SKM-1 (cell line): Measurements from ENCODE around the gene TTC7B.

ENCODE experiments used
- DNase-seq: peaks from one replicate; lab custom pipeline; 2025; ENCODE audit not compliant: unreplicated experiment; lab: John Stamatoyannopoulos, UW

The TTC7B gene

DNA sequence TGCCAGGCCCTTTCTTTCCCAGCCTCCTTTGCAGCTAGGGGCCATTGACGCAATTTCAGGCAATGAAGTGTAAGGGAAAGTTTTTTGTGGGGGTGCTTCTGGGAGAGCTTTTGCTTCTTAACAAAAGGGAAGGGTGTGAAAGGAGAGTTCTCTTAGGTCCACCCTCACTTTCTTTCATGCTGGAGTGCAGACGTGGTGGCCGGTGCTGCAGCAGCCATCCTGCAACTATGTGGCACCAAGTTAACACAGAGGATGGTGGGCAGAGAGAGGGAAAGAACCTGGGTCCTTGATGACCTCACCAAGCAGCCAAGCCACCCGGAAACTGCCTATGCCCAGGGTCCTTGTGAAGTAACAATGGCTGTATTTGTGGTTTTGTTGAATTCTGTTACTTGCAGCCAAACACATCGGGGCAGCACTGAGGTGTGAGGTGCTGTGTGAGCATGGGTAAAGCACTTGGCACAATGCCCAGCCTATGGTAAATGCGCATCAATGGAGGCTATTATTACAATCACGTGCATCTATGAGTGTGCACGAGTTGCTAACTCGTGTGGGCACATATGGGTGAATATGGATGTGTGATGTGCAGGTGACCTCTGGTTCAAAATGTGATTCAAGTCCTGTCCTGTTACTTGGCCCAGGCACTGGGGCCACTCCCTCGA lies 296.8 kb downstream of the TTC7B start:
- no peak for DNase-seq

DNA sequence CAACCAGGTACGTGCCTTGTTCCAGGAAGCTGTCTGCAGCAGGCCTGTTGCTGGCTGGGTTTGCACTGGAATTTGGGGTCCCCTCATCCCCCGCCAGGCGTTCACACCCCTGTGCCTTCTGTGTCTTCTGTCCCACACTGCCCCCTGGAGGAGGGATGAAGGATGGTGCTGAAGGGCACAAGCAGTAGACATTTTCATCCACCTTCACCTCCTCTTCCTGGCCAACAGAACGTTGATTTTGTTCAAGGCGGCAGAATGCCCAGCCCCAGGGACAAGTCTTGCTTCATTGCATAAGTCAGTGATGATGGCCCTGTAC lies 297.3 kb downstream of the TTC7B start:
- DNase-seq, result no peak

DNA sequence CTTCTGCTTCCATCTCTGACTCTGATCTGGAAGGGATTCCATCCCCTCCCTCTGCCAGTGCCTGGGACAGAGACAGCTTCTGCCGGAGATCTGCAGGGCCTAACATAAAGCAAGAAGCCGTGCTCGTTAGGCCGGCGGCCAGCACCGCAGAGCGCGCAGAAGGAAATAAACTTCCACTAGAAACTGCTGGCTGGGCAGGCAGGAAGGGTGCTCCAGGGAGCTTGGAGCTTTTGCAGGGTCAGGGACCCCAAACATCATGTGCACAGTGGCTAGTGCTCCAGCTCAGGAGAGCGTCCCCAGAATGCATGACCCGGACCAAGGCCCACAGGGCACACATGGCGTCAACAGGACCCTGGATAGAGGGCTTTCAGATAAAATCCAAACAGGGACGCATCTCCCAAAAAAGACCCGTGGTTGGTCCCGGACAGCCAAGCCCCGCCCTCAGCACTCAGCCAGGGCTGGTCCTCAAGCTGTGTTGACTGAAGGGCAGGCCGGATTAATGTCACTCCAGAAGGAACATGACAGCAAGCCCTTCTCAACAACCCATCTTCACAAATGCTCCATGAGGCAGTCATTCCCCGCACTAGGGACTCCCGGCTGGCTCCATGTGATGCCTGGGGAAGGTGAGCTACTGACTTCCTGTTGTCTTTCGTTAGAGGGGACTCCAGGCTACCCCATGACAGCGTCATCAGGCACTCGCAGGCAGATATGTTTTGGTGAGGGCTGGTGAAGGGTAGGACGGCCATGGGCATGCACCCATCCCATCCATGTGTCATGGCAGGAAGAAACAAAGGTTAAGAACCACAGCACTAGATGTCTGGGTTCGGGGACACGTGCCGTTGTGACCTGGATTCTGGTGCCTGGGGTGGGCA lies 297.9 kb downstream of the TTC7B start:
- no peak for DNase-seq

DNA sequence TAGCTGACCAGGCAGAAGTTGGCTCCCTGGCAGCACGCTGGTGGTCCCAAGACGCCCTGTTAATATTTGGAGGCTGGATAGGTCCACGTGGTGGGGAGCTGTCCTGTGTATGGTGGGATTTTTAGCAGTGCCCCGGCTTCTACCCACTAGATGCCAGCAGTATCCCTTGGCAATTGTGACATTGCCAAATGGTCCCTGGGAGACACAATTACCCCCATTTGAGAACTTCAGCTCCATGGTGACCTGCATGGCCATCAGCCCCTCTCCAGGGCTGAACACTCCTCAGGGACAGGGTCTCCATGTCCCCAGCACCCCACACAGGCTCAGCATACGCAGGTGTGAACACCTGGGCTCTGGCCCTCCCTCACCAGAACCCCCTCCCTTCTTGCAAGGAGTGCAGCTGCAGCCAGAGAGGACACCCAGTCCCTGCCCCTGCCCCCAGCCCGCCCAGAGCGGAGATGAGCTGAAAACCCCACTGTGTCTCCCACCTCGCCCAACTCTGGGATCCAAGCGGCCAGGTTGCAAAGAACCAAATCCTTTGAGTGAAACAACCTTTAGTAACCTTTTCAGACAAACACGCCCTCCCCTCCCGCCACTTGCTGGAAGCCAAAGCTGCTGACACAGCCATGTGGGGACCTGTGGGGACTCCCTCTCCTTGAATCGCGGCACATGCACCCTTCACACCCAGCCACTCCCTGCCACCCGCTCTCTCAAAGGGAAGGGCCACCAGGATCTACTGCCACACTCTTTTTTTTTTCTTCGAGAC lies 299.0 kb downstream of the TTC7B start:
- no peak for DNase-seq

DNA sequence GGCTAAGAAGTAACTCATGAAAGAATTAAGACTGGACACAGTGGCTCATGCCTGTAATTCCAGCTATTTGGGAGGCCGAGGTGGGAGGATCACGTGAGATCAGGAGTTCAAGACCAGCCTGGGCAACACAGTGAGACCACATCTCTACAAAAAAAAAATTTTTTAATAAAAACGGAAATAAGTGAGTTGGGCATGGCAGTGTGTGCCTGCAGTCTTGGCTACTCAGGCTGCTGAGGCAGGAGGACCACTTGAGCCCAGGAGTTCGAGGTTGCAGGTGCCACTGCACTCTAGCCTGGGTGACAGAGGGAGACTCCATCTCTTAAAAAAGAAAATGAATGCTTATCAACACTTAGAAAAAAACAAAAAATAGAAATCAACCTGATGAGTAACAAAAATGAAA lies 301.7 kb downstream of the TTC7B start:
- no peak for DNase-seq

DNA sequence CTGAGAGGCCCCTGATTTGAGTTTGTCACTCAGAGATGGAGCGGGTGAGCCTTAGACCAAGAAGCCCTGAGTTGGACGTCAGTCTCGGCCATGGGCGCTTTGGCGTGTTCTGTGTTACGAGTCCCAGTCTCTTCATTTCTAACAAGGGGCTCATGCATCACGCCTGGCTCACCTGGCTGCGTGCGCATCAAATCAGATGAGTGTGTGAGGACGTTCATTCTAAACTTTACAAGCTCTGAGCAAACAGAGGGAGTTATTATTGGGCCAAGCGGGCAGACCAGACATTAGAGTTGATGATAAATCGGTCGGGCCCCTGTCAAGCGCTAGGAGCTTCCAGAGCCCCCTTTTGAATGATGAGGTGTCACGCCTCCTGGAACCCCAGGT lies 302.2 kb downstream of the TTC7B start:
- no peak for DNase-seq

DNA sequence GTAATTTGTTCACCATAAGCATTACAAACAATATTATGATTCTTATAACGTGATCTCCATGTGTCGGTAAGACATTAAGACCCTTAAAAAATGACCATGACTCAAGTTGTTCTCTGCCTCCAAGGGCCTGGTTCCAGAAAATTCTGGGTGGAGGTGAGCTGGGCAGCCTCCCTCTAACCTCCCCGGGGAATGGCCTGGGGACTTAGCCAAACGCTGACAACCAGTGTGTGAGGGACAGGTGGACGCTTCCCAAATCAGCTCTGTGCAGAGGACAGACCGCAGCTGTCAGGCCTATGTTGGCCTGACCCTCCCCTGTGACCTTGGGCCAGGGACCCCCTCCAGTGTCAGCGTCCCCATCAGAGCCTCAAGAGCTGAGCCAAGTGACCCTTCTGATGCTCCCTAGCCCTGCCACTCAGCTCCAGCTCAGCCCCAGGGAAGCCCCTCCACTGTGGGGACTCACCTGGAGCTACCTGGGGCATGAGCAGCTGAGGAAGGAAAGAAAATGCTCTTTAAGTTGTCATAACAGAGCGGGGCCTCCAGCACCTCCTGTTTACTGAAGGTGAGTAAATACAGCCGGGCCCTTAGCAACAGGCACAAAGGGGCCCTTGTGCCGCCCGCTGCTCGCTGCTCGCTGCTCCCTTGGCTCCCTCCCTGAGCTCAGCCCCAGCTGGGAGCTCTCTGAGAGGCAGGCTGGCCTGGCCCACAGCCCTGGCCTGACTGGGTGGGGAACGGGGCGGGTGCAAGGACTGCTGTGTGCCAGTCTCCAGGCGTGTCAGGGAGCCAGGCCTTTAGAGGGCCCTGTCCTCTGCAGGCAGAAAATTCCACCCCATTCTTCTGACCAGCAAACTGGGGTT lies 302.8 kb downstream of the TTC7B start:
- no peak for DNase-seq

DNA sequence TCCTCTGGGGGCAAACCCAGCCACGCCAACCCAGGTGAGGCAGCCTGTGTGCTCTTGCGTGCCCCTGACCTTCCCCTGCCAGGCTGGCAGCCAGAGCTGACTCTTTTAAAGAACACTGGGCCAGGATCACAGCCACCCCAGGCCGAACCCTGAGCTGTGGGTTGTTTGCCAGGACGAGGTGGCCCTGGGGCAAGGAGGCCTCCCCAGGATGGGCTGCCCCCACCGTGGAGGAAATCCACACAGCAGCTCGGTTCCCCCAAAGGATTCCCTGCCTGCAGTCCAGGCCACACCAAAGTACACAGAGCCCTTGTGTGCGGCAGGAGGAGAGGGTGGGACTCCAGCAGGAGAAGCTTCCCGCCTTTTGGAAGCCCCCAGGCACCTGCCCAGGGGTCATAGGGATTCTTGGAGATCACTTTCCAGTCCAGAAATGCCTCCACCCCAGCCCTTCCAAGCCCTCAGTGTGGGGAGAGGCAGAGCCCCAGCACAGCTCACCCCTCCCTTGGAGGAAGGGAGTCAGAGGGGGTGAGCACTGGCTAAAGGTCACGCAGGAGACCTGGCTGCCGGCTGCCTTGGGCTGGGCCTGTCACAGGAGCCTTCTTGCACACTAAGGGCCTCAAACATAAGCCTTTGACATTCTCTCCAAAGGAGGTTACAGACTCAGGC lies 303.8 kb downstream of the TTC7B start:
- DNase-seq, result no peak

DNA sequence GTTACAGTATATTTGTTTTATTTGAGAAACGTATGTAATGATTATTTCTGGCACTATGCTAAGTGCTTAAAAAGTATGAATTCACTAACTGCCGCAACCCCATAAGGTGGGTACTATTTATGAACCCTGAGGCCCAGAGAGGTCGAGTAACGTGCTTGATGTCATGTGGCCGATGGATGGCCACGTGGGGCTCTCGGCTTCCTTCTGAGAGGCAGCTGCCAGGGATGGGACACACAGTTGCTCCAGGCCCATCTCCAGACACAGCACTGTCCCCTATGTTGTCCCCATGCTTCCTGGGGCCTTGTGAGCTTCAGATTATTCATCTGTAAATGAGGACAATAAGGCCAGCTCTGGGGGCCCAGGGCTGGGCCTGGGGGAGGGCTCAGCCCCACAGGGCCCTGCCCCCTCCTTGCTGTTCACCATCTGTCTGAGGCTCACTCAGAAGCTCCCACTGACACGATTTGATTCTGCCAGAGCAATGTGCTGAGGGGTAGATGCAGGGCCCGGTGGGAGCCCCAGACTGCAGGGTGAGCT lies 304.4 kb downstream of the TTC7B start:
- no peak for DNase-seq

DNA sequence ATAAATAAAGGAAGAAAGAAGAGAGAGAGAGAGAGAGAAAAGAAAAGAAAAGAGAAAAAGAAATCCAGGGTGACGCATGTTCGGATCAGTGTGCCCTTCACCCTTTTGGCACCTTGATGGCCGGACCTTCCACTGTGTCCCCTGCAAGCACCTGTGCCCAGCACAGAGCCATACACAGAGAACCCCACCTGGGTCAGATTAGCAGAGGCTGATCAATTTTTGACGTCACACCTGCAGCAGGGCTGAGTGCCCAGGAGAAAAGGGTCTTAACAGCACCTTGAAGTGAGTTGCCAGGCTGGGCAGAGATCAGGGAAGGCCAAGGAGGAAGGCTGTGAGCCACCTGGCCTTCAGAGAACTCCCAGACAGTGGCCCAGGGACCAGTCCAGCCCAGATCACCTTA lies 305.0 kb downstream of the TTC7B start:
- no peak for DNase-seq

DNA sequence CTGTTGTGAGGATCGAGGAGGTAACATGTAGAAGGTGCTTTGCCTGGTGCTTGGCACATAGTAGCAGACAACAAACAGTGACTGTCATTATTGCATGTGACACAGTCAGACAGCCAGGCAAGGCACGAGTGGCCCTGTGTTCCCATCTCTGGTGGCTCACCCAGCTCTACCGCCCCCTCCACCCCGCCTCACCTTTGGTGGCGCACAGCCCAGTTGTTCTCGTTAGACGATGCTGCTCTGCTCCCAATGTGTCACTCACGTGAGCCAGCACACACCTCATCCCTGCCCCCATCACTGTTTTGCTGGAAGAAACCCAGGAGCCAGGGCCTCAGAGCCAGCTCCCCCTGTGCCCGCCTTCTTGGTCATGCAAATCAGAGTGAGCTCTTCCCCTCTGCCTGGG lies 306.1 kb downstream of the TTC7B start:
- DNase-seq, result no peak

DNA sequence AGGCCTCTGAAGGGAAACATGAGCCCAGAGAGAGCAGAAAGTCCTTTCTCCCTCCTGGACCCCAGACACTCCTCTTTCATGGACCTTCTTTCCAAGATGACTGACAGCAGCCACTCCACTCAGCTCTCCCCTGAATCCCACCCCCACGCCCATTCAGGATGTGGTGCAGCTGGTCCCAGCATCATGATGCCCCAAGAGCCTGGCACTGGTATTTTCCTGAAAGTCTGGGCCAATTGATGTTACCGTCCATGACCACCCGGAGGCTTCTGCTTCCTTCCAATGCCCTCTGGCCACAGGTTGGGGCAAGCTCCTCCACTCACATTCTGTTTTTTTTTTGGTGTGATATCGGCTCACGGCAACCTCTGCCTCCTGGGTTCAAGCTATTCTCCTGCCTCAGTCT lies 306.8 kb downstream of the TTC7B start:
- DNase-seq, result no peak

DNA sequence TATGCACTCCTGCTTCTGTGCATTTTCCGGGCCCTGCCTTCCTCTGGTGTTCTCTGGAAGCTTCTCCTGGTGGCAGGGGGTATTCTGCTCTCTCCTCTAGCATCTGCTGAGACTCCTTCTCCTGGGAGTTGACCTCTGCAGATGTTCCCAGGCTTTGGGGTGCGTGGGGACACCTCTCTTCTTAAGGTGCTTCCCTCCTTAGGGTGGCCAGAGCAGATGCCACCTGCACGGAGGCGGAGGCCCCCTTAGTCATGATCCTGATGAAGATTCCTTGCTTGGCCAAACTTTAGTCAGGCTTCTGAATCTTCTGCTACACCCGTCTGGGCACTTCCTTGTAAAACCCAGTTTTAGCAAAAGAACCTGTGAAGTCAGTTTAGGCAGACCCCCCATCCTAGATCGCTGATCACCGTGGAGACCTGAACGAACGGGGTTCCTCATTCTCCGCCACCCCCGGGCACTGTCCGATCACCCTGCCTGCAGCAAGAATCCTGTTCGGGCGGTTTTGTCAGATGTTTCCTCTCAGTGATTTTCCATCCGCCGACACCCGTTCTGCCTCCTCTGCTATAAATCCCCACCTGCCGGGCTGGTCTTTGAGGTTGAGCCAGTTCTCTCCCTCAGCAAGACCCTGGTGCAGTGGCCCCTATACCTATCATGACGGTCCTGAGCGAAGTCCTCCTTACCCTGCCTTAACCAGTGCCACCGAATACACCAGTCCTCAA lies 307.5 kb downstream of the TTC7B start:
- DNase-seq, result no peak

DNA sequence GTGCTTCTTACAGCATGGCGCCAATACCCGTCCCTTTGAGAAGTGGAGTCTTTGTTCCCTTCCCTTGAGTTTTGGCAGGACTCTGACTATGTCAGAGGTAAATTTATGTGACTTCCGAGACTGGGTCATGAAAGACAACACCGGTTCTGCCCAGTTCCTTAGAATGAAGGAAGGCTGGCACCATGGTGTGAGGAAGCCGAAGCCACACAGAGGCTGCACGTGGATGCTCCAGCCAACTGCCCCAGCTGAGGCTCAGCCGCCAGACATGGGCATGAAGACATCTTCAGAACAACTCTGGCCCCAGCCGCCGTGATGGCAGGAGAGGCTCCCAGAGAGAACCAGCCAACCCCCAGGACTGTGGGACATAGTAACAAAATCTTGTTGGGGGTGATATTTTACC lies 308.2 kb downstream of the TTC7B start:
- DNase-seq, result no peak

DNA sequence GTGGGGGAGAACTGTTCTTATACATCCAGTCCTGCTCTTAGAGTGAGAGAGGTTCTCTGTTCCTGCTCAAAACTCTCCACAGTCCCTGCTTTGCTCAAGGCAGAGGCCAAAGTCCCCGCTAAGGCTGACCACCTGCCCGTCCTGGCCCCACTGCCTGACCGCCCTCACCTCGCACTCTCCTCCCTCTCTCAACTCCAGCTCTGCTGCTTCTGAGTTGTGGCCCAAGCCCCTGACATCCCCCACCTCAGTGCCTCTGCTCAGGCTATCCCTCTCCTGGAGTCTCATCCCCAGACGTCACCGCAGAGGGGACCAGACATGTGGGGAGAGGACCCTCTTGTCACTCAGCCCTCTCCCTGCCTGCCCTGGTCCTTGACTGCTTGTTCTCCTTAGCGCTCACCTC lies 308.8 kb downstream of the TTC7B start:
- DNase-seq, result no peak

DNA sequence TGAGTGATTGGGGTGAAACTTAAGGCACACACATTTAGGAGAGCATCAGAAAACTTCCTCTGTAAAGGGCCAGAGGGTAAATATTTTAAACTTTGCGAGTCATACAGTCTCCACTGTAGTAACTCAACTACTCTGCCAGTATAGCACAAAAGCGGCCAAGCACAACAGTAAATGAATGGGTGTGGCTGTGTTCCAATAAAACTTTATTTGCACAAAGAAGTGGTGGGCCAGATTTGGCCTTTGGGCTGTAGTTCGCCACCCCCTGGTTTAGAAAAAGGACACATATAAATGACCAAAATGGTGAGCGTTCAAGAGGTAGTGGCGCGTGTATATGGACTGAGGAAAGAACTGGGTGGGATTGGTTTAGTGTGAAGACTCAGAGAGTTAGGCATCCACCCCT lies 309.5 kb downstream of the TTC7B start:
- DNase-seq, result no peak

DNA sequence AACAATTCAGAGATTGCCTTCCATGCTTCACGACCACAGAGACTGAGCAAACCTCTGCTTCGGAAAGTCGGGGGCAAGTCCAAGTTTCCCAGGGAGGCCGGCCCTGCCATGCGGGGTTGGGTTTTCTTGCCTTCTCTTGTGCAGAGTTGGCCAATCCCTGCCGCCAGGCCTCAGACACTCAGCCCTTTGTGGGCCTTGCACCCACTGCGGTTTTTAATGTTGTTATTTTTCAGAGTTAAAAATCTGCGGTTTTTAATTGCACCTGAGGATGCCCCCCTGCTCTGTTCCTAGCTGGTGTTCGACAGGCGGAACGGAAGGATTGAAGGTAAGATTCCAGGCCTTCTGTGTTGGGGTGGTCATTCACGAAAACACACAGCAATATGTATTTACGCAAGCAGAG lies 310.7 kb downstream of the TTC7B start:
- DNase-seq, result no peak

DNA sequence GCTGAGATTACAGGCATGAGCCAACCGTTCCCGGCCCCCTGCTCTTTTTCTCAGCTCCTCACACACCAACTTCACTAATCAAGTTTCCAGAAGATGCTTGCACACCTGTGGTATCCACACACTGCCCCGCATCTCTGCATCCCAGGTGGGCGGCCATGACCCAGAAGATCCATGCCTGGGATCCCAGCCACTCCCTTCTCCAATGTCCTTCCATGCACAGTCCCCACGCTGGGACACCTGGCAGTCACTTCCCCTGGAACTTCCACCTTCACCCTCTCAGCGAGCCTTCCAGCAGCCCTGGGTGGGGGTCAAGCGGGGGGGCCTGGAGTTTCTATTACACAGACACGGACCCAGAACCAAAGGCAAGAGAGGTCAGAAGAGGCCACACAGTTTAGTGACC lies 311.6 kb downstream of the TTC7B start:
- DNase-seq, result no peak

DNA sequence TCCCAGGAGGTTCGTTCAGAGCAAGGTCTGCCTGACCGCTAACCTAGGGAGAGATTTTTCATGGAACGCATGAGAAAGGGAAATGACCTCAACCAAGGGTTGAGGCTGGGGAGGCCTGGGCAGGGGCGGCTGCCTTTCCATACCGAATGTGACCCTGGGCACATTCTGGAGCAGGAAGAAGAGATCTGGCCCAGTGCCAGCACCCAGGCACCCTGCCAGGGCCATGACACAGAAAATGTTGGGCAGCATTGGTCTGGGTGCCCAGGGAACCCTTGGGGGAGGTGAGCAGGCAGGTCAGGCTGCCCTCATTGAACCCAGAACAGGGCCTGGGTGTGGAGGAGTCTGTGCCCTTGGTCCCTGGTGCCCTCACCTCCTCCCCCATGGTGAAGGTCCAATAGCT lies 312.6 kb downstream of the TTC7B start:
- DNase-seq, result no peak

DNA sequence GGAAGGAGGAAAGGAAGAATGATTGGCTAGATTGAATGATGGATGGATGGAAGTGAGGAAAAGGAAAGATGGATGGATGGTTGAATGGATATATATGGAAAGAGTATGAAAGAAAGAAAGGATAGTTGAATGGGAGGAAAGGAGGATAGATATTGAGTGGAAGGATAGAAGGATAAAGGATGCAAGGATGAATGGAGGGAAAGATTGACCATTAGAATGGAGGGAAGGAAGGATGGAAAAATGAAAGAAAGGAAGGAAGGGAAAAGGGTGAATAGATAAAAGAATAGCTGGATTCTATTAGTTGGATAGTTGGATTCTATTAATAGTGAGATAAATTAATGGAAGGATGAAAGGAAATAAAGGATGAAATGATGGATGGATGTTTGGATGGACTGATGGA lies 313.5 kb downstream of the TTC7B start:
- DNase-seq, result no peak
